ENCODE measurements around the gene ZNF292.
A peak's percentile ranks its signal among the peaks of the same experiment; 100 is the strongest.

The ZNF292 gene

DNA sequence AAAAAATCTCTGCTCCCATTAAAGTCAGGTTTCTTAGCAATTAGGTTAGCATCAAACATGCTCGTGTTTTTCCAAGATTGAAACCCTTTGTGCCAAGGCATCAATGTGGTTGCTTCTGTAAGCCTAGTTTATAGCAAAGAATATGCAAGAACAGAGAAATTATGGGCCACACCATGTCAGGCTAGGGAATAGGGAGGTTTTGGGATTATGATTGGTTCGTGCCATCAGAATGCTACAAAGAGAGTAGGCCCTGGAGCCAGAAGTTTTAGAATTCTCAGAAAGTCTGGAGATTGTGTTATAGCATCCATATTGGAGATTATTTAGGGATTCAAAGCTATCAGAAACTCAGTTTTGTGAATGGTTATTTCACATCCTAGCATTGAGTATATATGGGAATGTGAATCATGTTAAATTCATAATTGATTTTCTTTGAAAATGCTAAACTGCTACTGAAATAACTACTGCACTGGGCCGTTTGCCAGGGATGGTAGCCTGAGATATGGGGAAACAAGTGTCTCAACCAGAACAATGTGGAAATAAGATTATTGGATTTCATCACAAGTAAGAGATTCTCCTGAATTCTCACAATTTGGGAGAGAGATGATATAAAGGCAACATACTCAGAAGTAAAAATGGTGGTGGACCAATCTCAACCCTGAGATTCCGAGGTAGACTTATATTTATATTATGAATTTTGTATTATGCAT lies 45.3 kb downstream of the ZNF292 start:
- no peak for DNase-seq
- 96% methylated on average over 3 of the region's 4 CpGs for WGBS (ENCODE audit: insufficient coverage)
- H3K9me3 ChIP-seq (ENCODE audit: control extremely low read depth in 1 of 5, control insufficient read depth in 4 of 5, insufficient read depth in 2 of 5, low read depth in 1 of 5, low read length in 4 of 5): no peaks in the 10 kb centered on the region
- no peak overlapping the region for H3K27ac ChIP-seq (ENCODE audit: insufficient read depth in 1 of 2, low read depth in 1 of 2, low read length in 2 of 2, poor library complexity in 1 of 2, severe bottlenecking in 2 of 2)
- no peak overlapping the region for H3K4me3 ChIP-seq (ENCODE audit: control insufficient read depth in 1 of 7, extremely low read depth in 1 of 7, insufficient read depth in 4 of 7, low read depth in 2 of 7, low read length in 6 of 7)
- peaks cover 2 to 6% (median 5%) of the 10 kb centered on the region in 4 experiments for H3K36me3 ChIP-seq (ENCODE audit: control insufficient read depth in 4 of 4, insufficient read depth in 4 of 4, low read length in 3 of 4)
- CTCF ChIA-PET: no interaction called here
- POLR2A ChIA-PET: no interaction called here
- no peaks in the 10 kb centered on the region for H3K4me1 ChIP-seq (ENCODE audit: control extremely low read depth in 1 of 4, control insufficient read depth in 4 of 4, insufficient read depth in 4 of 4, low read length in 3 of 4)
- no peaks in the 10 kb centered on the region for H3K27me3 ChIP-seq (replicated peaks in 2 of 5; ENCODE audit: control insufficient read depth in 4 of 5, insufficient read depth in 5 of 5, low read length in 4 of 5)

DNA sequence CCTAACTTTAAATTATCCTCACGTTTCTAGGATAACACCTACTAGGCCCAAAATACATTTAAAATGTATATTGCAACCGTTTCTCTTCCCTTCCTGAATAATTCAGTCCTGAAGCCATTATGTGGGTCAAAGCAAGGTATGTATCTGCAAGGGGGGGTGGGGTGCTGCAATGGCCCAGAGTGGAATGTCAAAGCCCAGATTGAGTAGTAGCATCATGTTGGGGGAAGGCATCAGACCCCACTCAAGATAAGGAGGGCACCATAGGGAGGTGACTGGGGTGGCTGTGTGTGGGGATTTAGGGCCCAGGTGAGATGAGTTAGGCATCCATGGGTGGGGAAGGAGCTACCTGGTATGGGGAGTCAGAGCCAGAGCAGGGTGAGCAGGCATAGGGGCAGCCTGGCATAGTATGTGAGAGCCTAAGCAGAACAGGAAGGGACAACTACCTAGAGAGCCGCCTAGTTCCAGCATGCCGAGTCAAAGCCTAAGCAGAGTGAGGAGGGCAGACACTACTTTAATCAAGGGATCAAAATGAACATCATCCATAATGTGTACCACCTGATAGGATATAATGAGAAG lies 48.2 kb downstream of the ZNF292 start:
- DNase-seq: no peak
- H3K4me1 ChIP-seq (ENCODE audit: control extremely low read depth in 1 of 4, control insufficient read depth in 4 of 4, insufficient read depth in 4 of 4, low read length in 3 of 4): no peaks in the 10 kb centered on the region
- no peaks in the 10 kb centered on the region for H3K27me3 ChIP-seq (replicated peaks in 2 of 5; ENCODE audit: control insufficient read depth in 4 of 5, insufficient read depth in 5 of 5, low read length in 4 of 5)
- CTCF ChIA-PET: interaction anchor here (0.7 to 1.1 kb wide), 2 partner anchors 16 to 79 kb away, joined by 4 read pairs; no protein-coding TSS in a partner anchor
- no peak overlapping the region for H3K27ac ChIP-seq (ENCODE audit: insufficient read depth in 1 of 2, low read depth in 1 of 2, low read length in 2 of 2, poor library complexity in 1 of 2, severe bottlenecking in 2 of 2)
- POLR2A ChIA-PET: no interaction called here
- H3K4me3 ChIP-seq (ENCODE audit: control insufficient read depth in 1 of 7, extremely low read depth in 1 of 7, insufficient read depth in 4 of 7, low read depth in 2 of 7, low read length in 6 of 7): no peak overlapping the region
- WGBS (ENCODE audit: insufficient coverage): 100% methylated on average over 3 of the region's 4 CpGs
- H3K36me3 ChIP-seq (ENCODE audit: control insufficient read depth in 4 of 4, insufficient read depth in 4 of 4, low read length in 3 of 4): peaks cover 4 to 11% (median 7%) of the 10 kb centered on the region in 4 experiments
- no peaks in the 10 kb centered on the region for H3K9me3 ChIP-seq (ENCODE audit: control extremely low read depth in 1 of 5, control insufficient read depth in 4 of 5, insufficient read depth in 2 of 5, low read depth in 1 of 5, low read length in 4 of 5)

DNA sequence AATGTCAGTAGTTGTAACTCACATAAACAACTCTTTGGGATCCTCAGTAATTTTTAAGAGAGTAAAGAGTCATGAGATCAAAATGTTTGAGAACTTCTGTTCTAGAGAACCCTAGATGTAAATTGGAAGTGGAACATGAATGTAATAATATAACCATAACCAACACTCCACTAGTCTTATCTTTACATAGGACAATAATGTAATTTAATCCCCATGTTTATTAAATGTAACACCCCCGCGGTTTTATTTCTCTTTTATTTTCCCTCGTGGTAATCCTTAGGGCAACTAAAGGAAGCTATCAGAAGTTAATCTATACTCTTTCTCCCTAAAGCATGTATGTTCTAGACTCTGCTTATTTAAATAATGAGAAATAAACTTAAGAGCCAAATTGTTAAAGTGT lies 54.4 kb downstream of the ZNF292 start:
- Histone ChIP-seq H3K27me3 (replicated peaks in 2 of 5; ENCODE audit: control insufficient read depth in 4 of 5, insufficient read depth in 5 of 5, low read length in 4 of 5) (no peaks in the 10 kb centered on the region), H3K9me3 (ENCODE audit: control extremely low read depth in 1 of 5, control insufficient read depth in 4 of 5, insufficient read depth in 2 of 5, low read depth in 1 of 5, low read length in 4 of 5) (no peaks in the 10 kb centered on the region), H3K4me3 (ENCODE audit: control insufficient read depth in 1 of 7, extremely low read depth in 1 of 7, insufficient read depth in 4 of 7, low read depth in 2 of 7, low read length in 6 of 7) (no peak overlapping the region), H3K4me1 (ENCODE audit: control extremely low read depth in 1 of 4, control insufficient read depth in 4 of 4, insufficient read depth in 4 of 4, low read length in 3 of 4) (peaks cover 0 to 8% (median 2%) of the 10 kb centered on the region in 4 experiments), H3K27ac (ENCODE audit: insufficient read depth in 1 of 2, low read depth in 1 of 2, low read length in 2 of 2, poor library complexity in 1 of 2, severe bottlenecking in 2 of 2) (no peak overlapping the region), H3K36me3 (ENCODE audit: control insufficient read depth in 4 of 4, insufficient read depth in 4 of 4, low read length in 3 of 4) (peaks cover 6 to 14% (median 8%) of the 10 kb centered on the region in 4 experiments)
- CTCF ChIA-PET: no interaction called here
- WGBS (ENCODE audit: insufficient coverage): no CpG with 5 or more reads among the region's 3 CpGs
- DNase-seq: no peak
- POLR2A ChIA-PET: no interaction called here

DNA sequence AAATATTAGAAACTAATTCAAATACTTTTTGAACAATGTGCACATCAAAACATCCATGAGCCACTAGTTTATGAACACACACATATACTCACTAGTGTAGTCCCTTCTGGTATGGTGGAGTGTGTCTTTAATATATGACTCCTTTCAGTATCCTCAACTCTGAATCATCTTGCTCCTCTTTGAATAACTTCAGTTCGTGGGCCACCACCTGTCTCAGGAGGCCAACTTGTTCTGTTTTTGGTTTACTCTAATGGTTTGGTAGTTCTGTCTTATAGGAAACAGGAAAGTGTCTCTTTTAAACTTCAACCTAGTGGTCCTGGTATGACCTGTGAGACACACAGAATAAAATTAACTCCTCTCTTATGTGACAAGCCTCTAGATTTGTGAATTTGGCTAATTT lies 55.6 kb downstream of the ZNF292 start:
- ChIA-PET CTCF (no interaction called here), POLR2A (no interaction called here)
- Histone ChIP-seq H3K36me3 (ENCODE audit: control insufficient read depth in 4 of 4, insufficient read depth in 4 of 4, low read length in 3 of 4) (peaks cover 2 to 12% (median 6%) of the 10 kb centered on the region in 4 experiments), H3K27ac (ENCODE audit: insufficient read depth in 1 of 2, low read depth in 1 of 2, low read length in 2 of 2, poor library complexity in 1 of 2, severe bottlenecking in 2 of 2) (no peak overlapping the region), H3K4me3 (ENCODE audit: control insufficient read depth in 1 of 7, extremely low read depth in 1 of 7, insufficient read depth in 4 of 7, low read depth in 2 of 7, low read length in 6 of 7) (no peak overlapping the region), H3K9me3 (ENCODE audit: control extremely low read depth in 1 of 5, control insufficient read depth in 4 of 5, insufficient read depth in 2 of 5, low read depth in 1 of 5, low read length in 4 of 5) (no peaks in the 10 kb centered on the region), H3K27me3 (replicated peaks in 2 of 5; ENCODE audit: control insufficient read depth in 4 of 5, insufficient read depth in 5 of 5, low read length in 4 of 5) (no peaks in the 10 kb centered on the region), H3K4me1 (ENCODE audit: control extremely low read depth in 1 of 4, control insufficient read depth in 4 of 4, insufficient read depth in 4 of 4, low read length in 3 of 4) (peaks cover 0 to 8% (median 2%) of the 10 kb centered on the region in 4 experiments)
- peak in 2 of 3 donors; percentile 4 to 15 for DNase-seq
- WGBS (ENCODE audit: insufficient coverage): no CpG with 5 or more reads among the region's 1 CpG

- no peaks in the 10 kb centered on the region for H3K9me3 ChIP-seq (ENCODE audit: control extremely low read depth in 1 of 5, control insufficient read depth in 4 of 5, insufficient read depth in 2 of 5, low read depth in 1 of 5, low read length in 4 of 5)
- no peak for DNase-seq
- ChIA-PET CTCF (no interaction called here), POLR2A (no interaction called here)
- no peak overlapping the region for H3K27ac ChIP-seq (ENCODE audit: insufficient read depth in 1 of 2, low read depth in 1 of 2, low read length in 2 of 2, poor library complexity in 1 of 2, severe bottlenecking in 2 of 2)
- peaks cover 0 to 8% (median 2%) of the 10 kb centered on the region in 4 experiments for H3K4me1 ChIP-seq (ENCODE audit: control extremely low read depth in 1 of 4, control insufficient read depth in 4 of 4, insufficient read depth in 4 of 4, low read length in 3 of 4)
- H3K36me3 ChIP-seq (ENCODE audit: control insufficient read depth in 4 of 4, insufficient read depth in 4 of 4, low read length in 3 of 4): peaks cover 2 to 15% (median 8%) of the 10 kb centered on the region in 4 experiments
- H3K4me3 ChIP-seq (ENCODE audit: control insufficient read depth in 1 of 7, extremely low read depth in 1 of 7, insufficient read depth in 4 of 7, low read depth in 2 of 7, low read length in 6 of 7): no peak overlapping the region
- no peaks in the 10 kb centered on the region for H3K27me3 ChIP-seq (replicated peaks in 2 of 5; ENCODE audit: control insufficient read depth in 4 of 5, insufficient read depth in 5 of 5, low read length in 4 of 5)
Measured at GRCh38 chr6:87212596-87212995, 57.2 kb downstream of the ZNF292 start.

- H3K27me3 ChIP-seq (replicated peaks in 2 of 5; ENCODE audit: control insufficient read depth in 4 of 5, insufficient read depth in 5 of 5, low read length in 4 of 5): no peaks in the 10 kb centered on the region
- H3K27ac ChIP-seq (ENCODE audit: insufficient read depth in 1 of 2, low read depth in 1 of 2, low read length in 2 of 2, poor library complexity in 1 of 2, severe bottlenecking in 2 of 2): peak overlapping the region in 1 of 2 experiments; percentile 22
- WGBS (ENCODE audit: insufficient coverage): 72% methylated on average over 3 of the region's 5 CpGs
- POLR2A ChIA-PET: no interaction called here
- peak in 2 of 3 donors; percentile 8 to 24 for DNase-seq
- CTCF ChIA-PET: interaction anchor here (1.0 kb wide), 1 partner anchor 25 kb away, joined by 3 read pairs; no protein-coding TSS in a partner anchor
- H3K36me3 ChIP-seq (ENCODE audit: control insufficient read depth in 4 of 4, insufficient read depth in 4 of 4, low read length in 3 of 4): peaks cover 2 to 15% (median 9%) of the 10 kb centered on the region in 4 experiments
- H3K4me3 ChIP-seq (ENCODE audit: control insufficient read depth in 1 of 7, extremely low read depth in 1 of 7, insufficient read depth in 4 of 7, low read depth in 2 of 7, low read length in 6 of 7): no peak overlapping the region
- peaks cover 0 to 8% (median 2%) of the 10 kb centered on the region in 4 experiments for H3K4me1 ChIP-seq (ENCODE audit: control extremely low read depth in 1 of 4, control insufficient read depth in 4 of 4, insufficient read depth in 4 of 4, low read length in 3 of 4)
- H3K9me3 ChIP-seq (ENCODE audit: control extremely low read depth in 1 of 5, control insufficient read depth in 4 of 5, insufficient read depth in 2 of 5, low read depth in 1 of 5, low read length in 4 of 5): no peaks in the 10 kb centered on the region
Measured at GRCh38 chr6:87213364-87213763, 58.0 kb downstream of the ZNF292 start.

DNA sequence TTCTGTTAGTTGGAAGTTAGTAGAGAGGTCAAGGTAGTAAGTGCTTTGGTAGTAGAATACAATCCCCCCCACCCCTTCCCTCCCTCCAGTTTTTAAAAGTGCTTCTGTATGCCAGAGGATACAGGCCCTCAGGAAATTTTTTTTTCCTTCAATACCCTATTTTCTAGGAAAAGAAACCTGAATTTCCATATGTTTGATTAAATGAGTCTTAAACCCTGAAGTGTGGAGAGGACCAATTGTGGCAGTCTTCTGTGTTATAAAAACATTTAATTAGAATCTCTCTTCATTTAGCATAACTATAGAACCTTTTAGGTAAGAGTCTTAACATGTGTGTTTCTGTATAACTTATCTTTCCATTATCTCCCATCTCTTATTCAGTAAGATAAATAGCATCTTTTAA lies 59.5 kb downstream of the ZNF292 start:
- ChIA-PET CTCF (no interaction called here), POLR2A (no interaction called here)

More for the DNA sequence above, 59.5 kb downstream of the ZNF292 start:
- Histone ChIP-seq H3K27me3 (replicated peaks in 2 of 5; ENCODE audit: control insufficient read depth in 4 of 5, insufficient read depth in 5 of 5, low read length in 4 of 5) (no peaks in the 10 kb centered on the region), H3K36me3 (ENCODE audit: control insufficient read depth in 4 of 4, insufficient read depth in 4 of 4, low read length in 3 of 4) (peaks cover 2 to 25% (median 14%) of the 10 kb centered on the region in 4 experiments), H3K4me1 (ENCODE audit: control extremely low read depth in 1 of 4, control insufficient read depth in 4 of 4, insufficient read depth in 4 of 4, low read length in 3 of 4) (peaks cover 0 to 8% (median 2%) of the 10 kb centered on the region in 4 experiments), H3K4me3 (ENCODE audit: control insufficient read depth in 1 of 7, extremely low read depth in 1 of 7, insufficient read depth in 4 of 7, low read depth in 2 of 7, low read length in 6 of 7) (no peak overlapping the region), H3K27ac (ENCODE audit: insufficient read depth in 1 of 2, low read depth in 1 of 2, low read length in 2 of 2, poor library complexity in 1 of 2, severe bottlenecking in 2 of 2) (no peak overlapping the region), H3K9me3 (ENCODE audit: control extremely low read depth in 1 of 5, control insufficient read depth in 4 of 5, insufficient read depth in 2 of 5, low read depth in 1 of 5, low read length in 4 of 5) (no peaks in the 10 kb centered on the region)
- DNase-seq: no peak

Measured in common myeloid progenitor, CD34-positive (primary cell).